Measurements from ENCODE around the gene DERA.
"Not testable (repeated sequence)": the region's sequence is repeated elsewhere in the genome, so short reads cannot be mapped to it uniquely, and the experiment has no call there.

Gene DERA

DNA sequence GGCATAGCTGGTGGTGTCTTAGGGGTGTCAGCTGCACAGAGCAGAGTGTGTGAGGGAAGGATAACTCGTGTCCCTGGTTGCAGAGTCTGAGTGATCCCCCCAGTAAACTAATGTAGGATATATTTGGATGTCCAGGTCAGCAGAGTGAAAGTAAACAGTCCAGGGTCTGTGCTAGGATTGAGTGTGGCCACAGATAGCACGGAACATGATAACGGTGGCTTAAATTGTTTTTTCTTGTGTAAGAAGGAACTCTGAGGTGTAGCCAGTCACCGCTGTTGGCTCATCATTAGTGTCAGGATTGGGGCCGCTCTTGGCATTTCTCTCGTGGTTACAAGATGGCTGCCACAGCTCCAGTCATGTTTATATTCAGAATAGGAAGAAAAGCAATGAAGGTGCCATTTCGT is 97.3 kb downstream of the DERA start:
- DNase-seq (ENCODE audit: low spot score) = peak; percentile 26

DNA sequence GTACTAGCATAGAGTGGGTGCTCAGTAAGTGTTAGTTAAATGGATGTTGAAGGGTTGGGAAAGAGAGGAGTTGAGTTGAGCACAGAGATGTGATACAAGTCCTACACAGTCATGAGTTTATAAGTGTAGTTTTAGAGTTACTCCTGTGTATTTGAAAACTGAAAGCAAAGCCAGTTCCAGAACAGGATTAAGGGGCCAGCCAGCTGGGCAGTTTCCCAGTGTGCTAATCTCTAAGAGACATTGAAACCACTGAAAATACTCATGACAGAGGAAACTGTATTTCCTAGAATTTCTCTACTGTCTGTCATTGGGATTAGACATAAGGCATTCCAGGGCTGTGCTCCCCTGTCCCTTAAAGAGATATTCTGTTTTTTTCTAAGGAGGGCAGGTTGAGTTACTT is 101.0 kb downstream of the DERA start:
- no peak for DNase-seq (ENCODE audit: low spot score)

DNA sequence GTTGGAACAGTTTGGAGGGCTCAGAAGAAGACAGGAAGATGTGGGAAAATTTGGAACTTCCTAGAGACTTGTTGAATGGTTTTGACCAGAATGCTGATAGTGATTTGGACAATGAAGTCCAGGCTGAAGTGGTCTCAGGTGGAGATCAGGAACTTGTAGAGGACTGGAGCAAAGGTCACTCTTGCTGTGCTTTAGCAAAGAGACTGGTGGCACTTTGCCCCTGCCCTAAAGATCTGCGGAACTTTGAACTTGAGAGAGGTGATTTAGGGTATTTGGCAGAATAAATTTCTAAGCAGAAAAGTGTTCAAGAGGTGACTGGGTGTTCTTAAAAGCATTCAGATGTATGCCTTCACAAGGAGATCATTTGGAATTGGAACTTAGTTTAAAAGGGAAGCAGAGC is 102.6 kb downstream of the DERA start:
- not testable (repeated sequence) for DNase-seq (ENCODE audit: low spot score)

DNA sequence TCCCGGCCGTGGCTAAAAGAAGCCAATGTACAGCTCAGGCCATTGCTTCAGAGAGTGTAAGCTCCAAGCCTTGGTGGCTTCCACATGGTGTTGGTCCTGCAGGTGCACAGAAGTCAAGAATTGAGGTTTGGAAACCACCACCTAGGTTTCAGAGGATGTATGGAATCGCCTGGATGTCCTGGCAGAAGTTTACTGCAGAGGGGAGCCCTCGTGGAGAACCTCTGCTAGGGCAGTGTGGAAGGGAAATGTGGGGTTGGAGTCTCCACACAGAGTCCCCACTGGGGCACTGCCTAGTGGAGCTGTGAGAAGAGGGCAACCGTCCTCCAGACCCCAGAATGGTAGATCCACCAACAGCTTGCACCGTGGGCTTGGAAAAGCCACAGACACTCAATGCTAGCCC is 103.3 kb downstream of the DERA start:
- not testable (repeated sequence) for DNase-seq (ENCODE audit: low spot score)

DNA sequence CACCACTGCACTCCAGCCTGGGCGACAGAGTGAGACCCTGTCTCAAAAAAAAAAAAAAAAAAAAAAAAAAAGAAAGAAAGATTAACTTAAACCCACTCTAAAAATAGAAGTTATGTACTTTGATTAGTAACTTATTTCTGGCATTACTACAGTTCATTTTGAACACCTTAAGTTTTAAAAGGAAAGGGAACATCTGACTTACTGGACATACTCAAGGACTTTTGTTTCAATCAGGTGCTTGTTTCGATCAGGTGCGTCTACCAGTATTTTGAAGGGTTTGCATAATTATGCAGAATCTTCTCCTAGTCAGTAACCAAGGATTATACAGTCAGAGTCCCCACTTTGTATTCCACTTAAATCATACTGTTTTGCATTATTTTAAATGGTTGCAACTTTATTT is 105.6 kb downstream of the DERA start:
- DNase-seq (ENCODE audit: low spot score) = no peak

DNA sequence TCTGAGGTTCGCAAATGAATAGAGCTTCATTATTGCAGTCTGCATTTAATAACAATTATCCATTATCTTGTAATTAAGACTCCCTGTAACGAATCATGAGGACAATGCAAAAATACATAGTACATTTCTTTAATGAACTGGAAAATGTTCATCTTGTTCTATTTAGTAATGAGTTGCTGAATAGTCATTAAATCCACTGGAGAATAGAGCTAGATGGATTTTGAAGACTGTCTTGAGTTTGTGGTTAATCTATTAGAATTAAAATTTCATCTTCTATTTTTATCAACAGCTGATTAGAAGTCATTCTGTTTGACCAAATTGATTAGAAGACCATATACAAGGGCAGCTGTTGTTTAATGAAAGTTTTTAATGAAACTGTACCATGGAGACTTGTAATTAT is 107.2 kb downstream of the DERA start:
- no peak for DNase-seq (ENCODE audit: low spot score)

DNA sequence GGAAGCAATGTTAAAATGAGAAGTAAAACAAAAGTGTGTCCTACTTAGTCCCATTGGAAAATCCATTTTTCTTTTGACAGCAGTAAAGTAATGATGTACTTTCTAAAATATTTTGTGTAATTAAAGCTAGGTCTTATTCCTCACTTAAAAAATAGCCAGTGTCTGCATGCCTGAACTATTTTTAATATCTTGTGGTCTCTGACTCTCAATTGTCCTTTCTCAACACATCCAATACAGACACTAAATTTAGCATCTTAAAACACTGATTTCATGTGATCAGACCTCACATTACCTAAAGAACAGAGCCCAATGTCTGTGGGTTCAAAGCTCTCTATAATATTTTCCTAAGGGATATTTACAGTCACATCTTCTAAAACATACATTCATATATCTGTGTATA is 108.0 kb downstream of the DERA start:
- no peak for DNase-seq (ENCODE audit: low spot score)

DNA sequence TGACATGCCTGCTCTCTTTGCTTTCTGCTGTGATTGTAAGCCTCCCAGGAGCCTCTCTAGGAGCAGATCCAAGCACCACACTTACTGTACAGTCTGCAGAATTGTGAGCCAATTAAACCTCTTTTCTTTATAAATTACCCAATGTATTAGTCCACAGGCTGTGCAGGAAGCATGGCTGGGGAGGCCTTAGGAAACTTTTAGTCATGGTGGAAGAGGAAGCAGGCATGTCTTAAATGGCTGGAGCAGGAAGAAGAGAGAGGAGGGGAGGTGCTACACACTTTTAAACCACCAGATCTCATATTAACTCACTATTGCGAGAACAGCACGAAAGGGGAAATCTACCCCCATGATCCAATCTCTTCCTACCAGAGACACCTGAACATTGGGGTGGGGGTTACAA is 108.9 kb downstream of the DERA start:
- no peak for DNase-seq (ENCODE audit: low spot score)

DNA sequence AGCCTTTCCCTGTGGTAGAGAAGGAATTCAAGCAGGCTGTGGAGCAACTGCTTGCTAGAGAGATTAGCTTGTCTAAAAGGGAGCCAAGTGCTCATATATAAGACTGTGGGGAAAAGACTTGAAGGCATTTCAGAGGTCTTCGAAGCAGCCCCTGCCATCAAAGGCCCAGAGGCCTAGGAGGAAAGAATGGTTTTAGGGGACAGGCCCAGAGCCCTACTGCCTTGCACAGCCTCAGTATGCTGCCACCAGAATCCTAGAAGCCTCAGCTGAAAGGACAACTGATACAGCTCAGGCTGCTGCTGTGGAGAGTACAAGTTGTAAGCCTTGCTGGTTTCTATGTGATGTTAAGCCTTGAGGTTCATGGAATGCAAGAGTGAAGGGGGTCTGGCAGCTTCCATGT is 109.9 kb downstream of the DERA start:
- no peak for DNase-seq (ENCODE audit: low spot score)

DNA sequence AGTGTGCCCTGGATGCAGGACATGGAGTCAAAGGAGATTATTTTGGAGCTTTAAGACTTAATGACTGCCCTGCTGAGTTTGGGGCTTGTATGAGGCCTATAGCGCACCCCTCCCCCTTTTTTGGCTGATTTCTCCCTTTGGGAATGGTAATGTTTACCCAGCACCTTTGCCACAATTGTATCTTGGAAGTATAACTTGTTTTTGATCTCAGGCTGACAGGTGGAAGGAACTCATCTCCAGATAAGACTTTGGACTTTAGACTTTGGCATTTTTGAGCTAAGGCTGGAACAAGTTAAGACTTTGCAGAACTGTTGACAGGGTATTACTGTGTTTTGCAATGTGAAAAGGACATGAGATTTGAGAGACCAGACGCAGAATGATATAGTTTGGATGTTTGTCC is 110.5 kb downstream of the DERA start:
- DNase-seq (ENCODE audit: low spot score) = no peak

DNA sequence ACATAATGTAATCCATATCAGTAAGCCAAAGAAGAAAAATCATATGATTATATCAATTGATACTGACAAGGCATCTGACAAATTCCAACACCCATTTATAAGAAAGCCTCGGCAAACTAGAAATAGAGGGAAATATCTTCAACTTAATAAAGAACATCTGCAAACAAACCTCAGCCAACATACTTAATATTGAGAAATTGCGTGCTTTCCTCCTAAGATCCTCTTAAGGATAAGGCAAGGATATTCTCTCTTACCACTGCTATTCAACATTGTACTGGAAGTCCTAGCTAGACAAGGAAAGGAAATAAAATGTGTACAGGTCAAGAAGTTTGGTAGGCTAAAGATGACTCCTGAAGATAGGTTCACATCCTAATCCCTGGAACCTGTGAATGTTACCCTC is 115.9 kb downstream of the DERA start:
- DNase-seq (ENCODE audit: low spot score) = no peak

DNA sequence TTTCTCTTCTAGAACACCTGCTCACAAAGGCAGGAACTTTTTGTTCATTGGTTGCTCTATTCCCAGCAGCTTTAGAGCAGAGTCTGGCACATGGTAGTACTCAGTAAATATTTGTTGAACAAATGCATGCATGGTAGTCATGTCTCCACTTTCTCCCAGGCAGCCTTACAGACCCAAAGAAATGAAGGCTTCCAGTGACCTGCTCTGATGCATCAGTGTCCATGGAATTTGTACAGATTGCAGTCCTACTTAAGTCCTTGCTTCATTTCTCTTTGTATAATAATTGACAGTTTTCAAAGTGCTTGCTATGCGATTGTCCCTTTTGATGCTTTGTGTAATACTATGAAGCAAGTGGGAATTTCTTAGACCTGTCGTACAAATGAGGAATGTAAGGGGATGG is 119.6 kb downstream of the DERA start:
- DNase-seq (ENCODE audit: low spot score) = no peak

DNA sequence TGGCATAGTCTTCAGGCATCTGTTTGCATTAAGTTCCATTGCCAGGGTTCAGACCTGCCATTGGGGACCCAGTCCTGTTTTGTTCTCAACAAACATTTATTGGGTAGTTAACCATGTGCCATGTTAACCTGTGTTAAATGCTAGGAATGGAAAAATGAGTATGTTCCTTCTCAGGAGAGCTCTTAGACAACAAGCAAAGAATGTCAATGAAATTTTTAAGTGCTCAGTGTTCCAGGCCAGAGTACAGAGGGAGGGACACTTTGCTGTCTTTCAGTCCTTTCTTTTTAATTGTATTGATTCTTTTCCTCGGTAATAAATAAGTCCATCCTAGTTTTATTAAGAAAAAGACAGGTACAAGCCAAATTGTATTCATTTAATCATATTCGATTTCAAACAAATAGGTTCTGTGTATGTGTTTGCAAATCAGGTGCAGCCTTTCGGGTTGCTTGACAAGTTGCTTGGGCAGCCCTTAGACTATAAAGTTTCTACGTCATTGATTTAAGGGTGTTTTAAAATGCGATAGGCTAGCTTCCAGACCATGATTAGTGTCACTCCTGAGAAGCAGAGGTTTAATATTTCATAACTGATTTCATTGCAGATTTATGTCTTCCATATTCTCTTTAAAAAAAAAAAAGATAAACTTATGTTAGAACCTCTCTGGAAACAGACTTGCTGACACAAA is 123.1 kb downstream of the DERA start:
- DNase-seq (ENCODE audit: low spot score) = no peak

DNA sequence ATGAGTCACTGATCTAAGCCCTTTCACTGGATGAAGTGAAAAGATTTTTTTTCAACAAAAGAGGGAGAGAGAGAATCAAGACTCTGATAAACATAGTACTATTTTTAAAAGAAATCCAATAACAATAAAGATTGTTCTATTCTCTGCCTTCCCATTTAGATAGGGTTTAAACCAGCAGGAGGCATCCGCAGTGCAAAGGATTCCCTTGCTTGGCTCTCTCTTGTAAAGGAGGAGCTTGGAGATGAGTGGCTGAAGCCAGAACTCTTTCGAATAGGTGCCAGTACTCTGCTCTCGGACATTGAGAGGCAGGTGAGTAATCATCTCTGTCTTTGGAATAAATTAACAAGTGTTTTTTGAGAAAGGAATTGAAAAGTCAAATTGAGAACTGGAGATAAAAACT is 124.9 kb downstream of the DERA start:
- no peak for DNase-seq (ENCODE audit: low spot score)

DNA sequence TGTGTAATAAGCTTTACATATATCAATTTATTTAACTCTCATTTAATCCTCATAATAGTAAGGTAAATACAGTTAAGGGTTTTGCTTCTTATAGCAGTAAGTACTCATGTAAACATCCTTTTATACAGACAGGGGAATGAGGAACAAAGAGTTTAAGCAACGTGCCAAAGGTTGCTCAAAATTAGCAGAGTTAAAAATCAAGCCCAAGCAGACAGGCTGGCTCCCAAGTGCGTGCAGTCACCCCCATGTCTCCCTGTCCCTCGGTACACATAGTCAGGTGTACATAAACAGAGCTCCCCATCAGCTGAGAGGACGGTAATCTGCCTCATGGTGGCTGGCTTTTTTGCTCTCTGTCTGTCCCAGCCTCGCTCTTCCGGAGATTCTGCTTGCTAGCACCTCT is 126.4 kb downstream of the DERA start:
- no peak for DNase-seq (ENCODE audit: low spot score)

DNA sequence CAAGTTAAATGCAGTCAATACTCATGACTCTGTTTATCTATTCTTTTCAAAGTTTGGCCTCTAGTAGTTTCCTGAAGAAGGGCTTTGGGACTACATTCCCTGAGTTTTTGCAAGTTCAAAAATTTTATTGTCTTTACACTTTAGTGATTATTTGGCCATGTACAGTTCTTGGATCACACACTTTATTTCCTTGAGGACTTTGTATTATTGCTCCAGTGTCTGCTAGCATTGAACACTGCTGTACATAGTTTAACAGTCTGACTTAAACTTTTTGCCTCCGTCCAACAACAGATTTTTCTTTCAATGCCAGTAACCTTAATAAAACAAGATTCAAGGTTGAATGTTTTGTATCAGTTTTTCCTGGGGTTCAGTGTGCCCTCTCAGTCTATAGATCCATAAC is 132.3 kb downstream of the DERA start:
- DNase-seq (ENCODE audit: low spot score) = no peak

DNA sequence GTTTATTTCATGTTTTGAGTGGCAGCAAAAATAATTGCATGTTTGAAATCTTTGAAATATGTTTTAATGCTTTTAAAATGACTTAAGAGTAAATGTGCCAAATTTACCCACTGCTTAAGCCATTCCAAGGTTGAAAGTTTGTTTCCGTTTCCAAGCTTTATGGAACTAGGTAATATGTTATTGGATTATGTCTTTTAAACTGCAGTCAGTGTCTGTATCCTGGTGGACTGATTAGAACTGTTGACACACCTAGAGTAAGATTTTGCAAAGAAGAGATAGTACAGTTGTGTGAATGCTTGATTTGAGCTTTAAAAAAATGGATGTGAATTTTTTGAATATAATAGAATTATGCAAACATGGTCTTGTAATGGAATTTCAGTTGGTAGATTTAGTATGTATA is 135.1 kb downstream of the DERA start:
- no peak for DNase-seq (ENCODE audit: low spot score)

DNA sequence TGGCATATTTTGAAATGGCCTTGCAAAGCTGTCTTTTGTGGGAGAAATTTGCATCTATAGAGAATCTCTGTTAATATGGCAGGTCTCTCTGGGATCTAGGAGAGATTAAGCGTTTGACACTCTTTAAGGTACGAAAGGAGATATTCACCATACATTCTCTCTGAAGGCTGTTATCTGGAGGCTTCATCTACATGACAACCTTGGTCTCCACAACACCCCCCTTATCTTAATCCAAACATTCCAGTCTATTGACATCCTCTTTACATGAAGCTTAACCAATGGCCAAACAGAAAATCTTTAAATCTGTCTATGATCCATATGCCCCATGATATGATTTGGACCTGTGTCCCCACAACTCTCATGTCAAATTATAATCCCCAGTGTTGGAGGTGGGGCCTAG is 137.4 kb downstream of the DERA start:
- no peak for DNase-seq (ENCODE audit: low spot score)

DNA sequence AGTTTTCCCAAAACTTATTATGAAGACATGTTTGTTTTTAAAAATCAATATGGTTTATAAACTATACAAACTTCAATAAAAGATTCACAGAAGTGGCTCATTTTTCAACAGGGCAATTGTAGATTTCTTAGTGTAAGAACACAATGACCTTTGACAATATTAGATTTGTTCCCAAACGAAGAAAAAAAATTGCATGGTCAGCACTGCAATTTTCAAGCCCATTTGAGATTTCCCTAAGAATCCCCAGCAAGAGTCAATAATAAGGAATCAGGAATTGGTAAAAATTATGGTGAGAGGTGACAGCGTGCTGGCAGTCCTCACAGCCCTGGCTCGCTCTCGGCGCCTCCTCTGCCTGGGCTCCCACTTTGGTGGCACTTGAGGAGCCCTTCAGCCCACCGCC is 145.8 kb downstream of the DERA start:
- DNase-seq (ENCODE audit: low spot score) = no peak

DNA sequence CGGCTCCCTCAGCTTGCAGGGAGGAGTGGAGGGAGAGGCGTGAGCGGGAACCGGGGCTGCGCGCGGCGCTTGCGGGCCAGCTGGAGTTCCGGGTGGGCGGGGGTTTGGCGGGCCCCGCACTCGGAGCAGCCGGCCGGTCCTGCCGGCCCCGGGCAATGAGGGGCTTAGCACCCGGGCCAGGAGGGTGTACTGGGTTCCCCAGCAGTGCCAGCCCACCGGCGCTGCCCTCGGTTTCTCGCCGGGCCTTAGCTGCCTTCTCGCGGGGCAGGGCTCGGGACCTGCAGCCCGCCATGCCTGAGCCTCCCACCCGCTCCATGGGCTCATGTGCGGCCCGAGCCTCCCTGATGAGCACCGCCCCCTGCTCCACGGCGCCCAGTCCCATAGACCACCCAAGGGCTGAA is 146.2 kb downstream of the DERA start:
- not testable (repeated sequence) for DNase-seq (ENCODE audit: low spot score)

DNA sequence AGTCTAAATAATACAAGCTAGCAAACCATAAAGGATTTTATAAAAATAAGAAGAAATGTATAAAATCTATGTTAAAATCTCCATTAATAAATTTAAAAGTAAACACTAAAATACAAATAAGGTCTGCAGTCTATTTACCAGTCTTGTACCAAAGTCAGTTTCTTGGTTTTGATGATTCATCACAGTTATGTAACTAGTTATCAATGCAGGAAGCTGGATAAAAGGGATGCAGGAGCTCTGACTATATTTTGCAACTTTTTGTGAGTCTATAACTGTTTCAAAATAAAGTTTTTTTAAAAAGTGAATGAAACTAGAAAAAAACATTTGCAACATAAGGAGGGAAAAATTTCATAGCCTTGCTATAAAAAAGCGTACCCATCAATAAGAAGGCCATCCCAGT is 151.5 kb downstream of the DERA start:
- no peak for DNase-seq (ENCODE audit: low spot score)

DNA sequence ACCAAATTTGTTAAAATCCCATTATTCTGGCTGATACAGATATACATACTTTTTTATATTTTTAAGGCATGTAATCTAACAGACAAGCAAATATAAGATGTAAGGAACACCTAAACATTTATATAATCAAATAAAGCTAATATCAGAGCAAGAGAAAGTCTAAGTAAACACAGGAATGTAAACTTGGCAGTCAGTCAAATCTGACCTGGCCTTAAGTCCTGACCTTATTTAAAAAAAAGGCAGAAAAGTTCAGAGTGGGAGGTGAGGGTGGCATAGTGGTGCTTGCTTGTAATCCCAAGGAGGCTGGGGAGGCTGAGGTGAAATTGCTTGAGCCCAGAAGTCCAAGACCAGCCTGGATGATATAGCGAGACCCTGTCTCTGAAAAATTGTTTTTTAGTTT is 152.6 kb downstream of the DERA start:
- DNase-seq (ENCODE audit: low spot score) = no peak

DNA sequence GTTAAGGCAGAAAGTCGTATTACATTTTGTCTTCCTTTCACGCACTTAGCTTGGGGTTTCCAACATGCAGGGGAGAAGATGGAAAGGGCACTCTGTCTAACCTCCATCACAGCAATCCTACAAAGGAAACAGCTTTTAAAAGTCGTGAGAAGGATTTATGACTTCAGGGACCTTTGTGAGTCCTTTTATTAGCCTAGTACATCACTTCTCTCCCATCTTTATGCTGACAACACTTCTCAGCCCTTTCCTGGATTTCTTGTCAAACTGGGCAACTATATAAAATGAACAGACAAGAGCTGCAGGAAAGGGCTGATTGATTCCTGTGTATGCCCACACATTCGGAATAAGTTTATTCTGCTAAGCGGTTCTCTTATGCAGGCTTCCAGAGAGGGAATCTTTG is 159.0 kb downstream of the DERA start:
- no peak for DNase-seq (ENCODE audit: low spot score)

DNA sequence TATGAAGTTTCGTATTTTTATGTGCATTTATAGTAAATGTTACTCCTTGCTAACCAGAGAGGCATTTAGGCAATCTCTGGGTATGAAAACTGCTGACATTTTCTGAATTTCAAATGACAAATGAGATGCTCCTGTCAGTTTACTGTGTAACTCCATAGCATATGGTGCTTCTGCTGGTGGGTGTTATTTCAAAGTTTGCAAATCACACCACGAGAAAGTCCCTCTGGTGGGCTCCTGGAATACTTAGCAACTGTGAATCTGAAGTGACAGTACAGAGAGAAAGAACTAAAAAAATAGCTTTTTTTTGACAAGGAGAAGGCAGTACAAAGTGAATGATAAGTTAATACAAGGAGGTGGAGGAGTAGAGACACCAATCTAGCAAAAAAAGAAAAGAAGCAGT is 161.5 kb downstream of the DERA start:
- no peak for DNase-seq (ENCODE audit: low spot score)

DNA sequence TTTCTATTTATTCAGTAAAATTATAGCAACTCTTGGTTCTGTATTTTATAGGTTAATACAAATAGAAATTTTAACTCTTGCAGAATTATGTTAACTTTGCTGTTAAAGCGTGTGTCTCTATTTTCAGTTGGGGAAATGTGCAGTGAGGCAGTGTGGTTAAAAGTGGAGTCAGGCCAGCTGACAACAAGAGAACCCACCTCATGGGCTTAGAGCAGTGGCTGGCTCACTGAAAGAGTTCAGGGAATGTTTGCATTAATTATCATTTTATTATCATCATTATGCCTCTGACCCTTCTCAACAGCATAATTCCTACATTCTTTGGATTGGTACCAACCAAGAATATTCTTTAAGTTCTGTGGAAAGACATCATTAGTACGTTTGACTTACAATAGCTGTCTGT is 163.8 kb downstream of the DERA start:
- no peak for DNase-seq (ENCODE audit: low spot score)

Data from HuH-7.5 (cell line).